GM12801 (cell line): ENCODE results near the gene ACSS2.

Experiments
- CTCF ChIP-seq: IDR thresholded peaks from one replicate; pipeline ENCODE4 v1.5.1; 2011; ENCODE audit warnings: control low read depth; ENCODE audit not compliant: insufficient read length; ENCODE audit errors: extremely low read depth

ACSS2 gene

GRCh38 chr20:34968042-34968775 is 91.8 kb downstream of the ACSS2 start:
- TF ChIP-seq CTCF: no peak

GRCh38 chr20:34970193-34970840 is 93.9 kb downstream of the ACSS2 start:
- no peak for TF ChIP-seq CTCF

- no peak for TF ChIP-seq CTCF
Observed at GRCh38 chr20:34970846-34971560, 94.6 kb downstream of the ACSS2 start.

GRCh38 chr20:34971561-34972235 is 95.3 kb downstream of the ACSS2 start:
- no peak for TF ChIP-seq CTCF

- TF ChIP-seq CTCF: no peak
Observed at GRCh38 chr20:34974246-34974645, 97.8 kb downstream of the ACSS2 start.

- no peak for TF ChIP-seq CTCF
Observed at GRCh38 chr20:34976286-34976685, 99.9 kb downstream of the ACSS2 start.
